Measurements from ENCODE around the gene ARHGAP30.
A peak's percentile ranks its signal among the peaks of the same experiment; 100 is the strongest.
"Not testable (repeated sequence)": the region's sequence is repeated elsewhere in the genome, so short reads cannot be mapped to it uniquely, and the experiment has no call there.

The ARHGAP30 gene

GRCh38 chr1:161039546-161039945 is 30.1 kb downstream of the ARHGAP30 start:
- DNase-seq (ENCODE audit: low read depth) = no peak

GRCh38 chr1:161039154-161039545 is 30.5 kb downstream of the ARHGAP30 start:
- no peak for DNase-seq (ENCODE audit: low read depth)

GRCh38 chr1:161038523-161039153 is 31.1 kb downstream of the ARHGAP30 start, which contains the start of gene TSTD1:
Gene TSTD1 (minus strand): TSS chr1:161038964. CDS start chr1:161038889, 75 bp downstream.
- DNase-seq (ENCODE audit: low read depth) = peak; percentile 68

GRCh38 chr1:161037661-161038522 is 31.8 kb downstream of the ARHGAP30 start:
- DNase-seq (ENCODE audit: low read depth) = no peak

GRCh38 chr1:161033751-161034150 is 35.9 kb downstream of the ARHGAP30 start:
- DNase-seq (ENCODE audit: low read depth) = no peak

GRCh38 chr1:161032409-161032808 is 37.3 kb downstream of the ARHGAP30 start:
- DNase-seq (ENCODE audit: low read depth) = no peak

GRCh38 chr1:161031874-161032273 is 37.8 kb downstream of the ARHGAP30 start:
- DNase-seq (ENCODE audit: low read depth) = no peak

GRCh38 chr1:161029466-161029865 is 40.2 kb downstream of the ARHGAP30 start:
- not testable (repeated sequence) for DNase-seq (ENCODE audit: low read depth)

GRCh38 chr1:161026954-161027353 is 42.7 kb downstream of the ARHGAP30 start:
- DNase-seq (ENCODE audit: low read depth) = not testable (repeated sequence)

GRCh38 chr1:161022432-161022831 is 47.3 kb downstream of the ARHGAP30 start:
- not testable (repeated sequence) for DNase-seq (ENCODE audit: low read depth)

- DNase-seq (ENCODE audit: low read depth) = no peak
Observed at GRCh38 chr1:161021970-161022353, 47.7 kb downstream of the ARHGAP30 start.

- DNase-seq (ENCODE audit: low read depth) = peak; percentile 68
Observed at GRCh38 chr1:161021165-161021969, 48.3 kb downstream of the ARHGAP30 start.

GRCh38 chr1:161020509-161021164 is 49.1 kb downstream of the ARHGAP30 start, which contains the start of gene F11R:
Gene F11R (minus strand): TSS chr1:161021152. CDS start chr1:161021073, 79 bp downstream.
- DNase-seq (ENCODE audit: low read depth) = no peak

- no peak for DNase-seq (ENCODE audit: low read depth)
Observed at GRCh38 chr1:161019751-161020495, 49.8 kb downstream of the ARHGAP30 start.

GRCh38 chr1:161019111-161019660 is 50.5 kb downstream of the ARHGAP30 start:
- DNase-seq (ENCODE audit: low read depth) = not testable (repeated sequence)

GRCh38 chr1:161018631-161018930 is 51.1 kb downstream of the ARHGAP30 start:
- no peak for DNase-seq (ENCODE audit: low read depth)

- no peak for DNase-seq (ENCODE audit: low read depth)
Observed at GRCh38 chr1:161017756-161018630, 51.7 kb downstream of the ARHGAP30 start.

- DNase-seq (ENCODE audit: low read depth) = not testable (repeated sequence)
Observed at GRCh38 chr1:161017181-161017580, 52.5 kb downstream of the ARHGAP30 start.

- DNase-seq (ENCODE audit: low read depth) = not testable (repeated sequence)
Observed at GRCh38 chr1:161016683-161017082, 53.0 kb downstream of the ARHGAP30 start.
